Testis (tissue), 3 donors: ENCODE data around the gene FOLR3. TPM values are rescaled to one million over a fixed set of nuclear protein-coding genes. Genes with fewer than 3 reads are reported as not detected.
"Not testable (repeated sequence)": the region's sequence is repeated elsewhere in the genome, so short reads cannot be mapped to it uniquely, and the experiment has no call there.

Experiments used
- DNase-seq: peaks from one replicate; pipeline ENCODE4 v3.0.0-alpha.2; 2019
- H3K27ac ChIP-seq, 2 donors: fragments of 200-600 bp; sonication (generic); one replicate each; pipeline ENCODE4 v1.5.1; 2019
- H3K27me3 ChIP-seq: fragments of 200-600 bp; sonication (generic); one replicate; pipeline ENCODE4 v1.5.1; 2019
- H3K36me3 ChIP-seq: fragments of 200-600 bp; sonication (generic); one replicate; pipeline ENCODE4 v1.5.1; 2017; ENCODE audit warnings: low read depth; ENCODE audit errors: missing control alignments
- H3K4me1 ChIP-seq: fragments of 200-600 bp; sonication (generic); one replicate; pipeline ENCODE4 v1.5.1; 2019
- H3K4me3 ChIP-seq, 2 donors: fragments of 200-600 bp; sonication (generic); one replicate each; pipeline ENCODE4 v1.5.1; 2017 to 2019
- H3K9me3 ChIP-seq: fragments of 200-600 bp; sonication (generic); one replicate; pipeline ENCODE4 v1.5.1; 2017
- POLR2A ChIP-seq: fragments of 450-650 bp; IDR thresholded peaks from one replicate; pipeline ENCODE4 v1.6.1; 2017; ENCODE audit warnings: antibody characterized with exemption, mild to moderate bottlenecking, moderate library complexity
- WGBS, 2 donors: methylation state at CpG; one replicate each; pipeline ENCODE4 v1.1.5; 2018; 5-methylcytosine and 5-hydroxymethylcytosine counted together
- intact Hi-C: fragments of 100-400 bp; cut with DNase I; formaldehyde crosslinking; loops from one replicate; pipeline ENCODE4 v1.15.1; 2023; ENCODE audit warnings: low total_unique reads
- polyA plus RNA-seq: library from polyadenylated mRNA; stranded (reverse); fragments of 350-450 nt; fragmentation: Illumina TruSeq; extraction: RNeasy Lipid Tissue Mini Kit (QIAGEN cat#74804); gene quantifications from one replicate; pipeline ENCODE4 v1.2.3, GENCODE V29; 2014; ENCODE audit warnings: low read depth, low replicate concordance; ENCODE audit not compliant: insufficient read depth
- total RNA-seq, 2 donors: library from RNA; depleted of rRNA; stranded (reverse); fragments of >200 nt; gene quantifications; one replicate each; pipeline ENCODE4 v1.2.3, GENCODE V29; 2016
- TF ChIP-seq, protein P1 (sequence below), 3 experiments: fragments of 450-650 bp in 2 of 3; fragments of 200-600 bp in 1 of 3; sonication (generic) in 1 of 3; IDR thresholded peaks; one replicate each; pipeline ENCODE4 v1.5.1; 2016 to 2019; ENCODE audit warnings: antibody characterized with exemption in 3 of 3, mild to moderate bottlenecking in 2 of 3, moderate library complexity in 1 of 3

Gene FOLR3
- total and polyA plus RNA-seq, 3 donors from 2014 or later = 0.55 to 0.79 TPM; not detected in 1

DNA sequence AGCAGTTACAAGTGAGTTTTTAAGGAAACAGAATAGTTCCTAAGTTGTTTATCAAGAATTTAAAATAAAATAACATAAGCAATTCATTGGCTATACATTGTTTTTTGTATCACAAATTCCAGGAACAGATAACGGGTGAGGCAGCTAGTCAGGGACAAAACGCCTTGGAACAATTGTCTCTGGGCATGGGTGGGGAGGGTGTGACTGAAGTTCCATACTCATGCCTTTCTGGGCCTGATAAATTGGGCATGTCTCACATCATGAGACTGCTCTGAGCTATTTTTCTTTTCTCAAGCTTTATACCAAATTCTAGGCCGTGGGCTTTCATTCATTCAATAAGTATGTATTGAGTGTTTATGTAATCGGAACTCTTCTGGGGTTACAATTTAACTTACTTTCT, 21.6 kb downstream of the FOLR3 start:
- H3K27ac ChIP-seq = no peak overlapping the region
- WGBS, 2 donors = 84 to 87% methylated on average over 4 of the region's 4 CpGs
- TF ChIP-seq, protein P1, sequence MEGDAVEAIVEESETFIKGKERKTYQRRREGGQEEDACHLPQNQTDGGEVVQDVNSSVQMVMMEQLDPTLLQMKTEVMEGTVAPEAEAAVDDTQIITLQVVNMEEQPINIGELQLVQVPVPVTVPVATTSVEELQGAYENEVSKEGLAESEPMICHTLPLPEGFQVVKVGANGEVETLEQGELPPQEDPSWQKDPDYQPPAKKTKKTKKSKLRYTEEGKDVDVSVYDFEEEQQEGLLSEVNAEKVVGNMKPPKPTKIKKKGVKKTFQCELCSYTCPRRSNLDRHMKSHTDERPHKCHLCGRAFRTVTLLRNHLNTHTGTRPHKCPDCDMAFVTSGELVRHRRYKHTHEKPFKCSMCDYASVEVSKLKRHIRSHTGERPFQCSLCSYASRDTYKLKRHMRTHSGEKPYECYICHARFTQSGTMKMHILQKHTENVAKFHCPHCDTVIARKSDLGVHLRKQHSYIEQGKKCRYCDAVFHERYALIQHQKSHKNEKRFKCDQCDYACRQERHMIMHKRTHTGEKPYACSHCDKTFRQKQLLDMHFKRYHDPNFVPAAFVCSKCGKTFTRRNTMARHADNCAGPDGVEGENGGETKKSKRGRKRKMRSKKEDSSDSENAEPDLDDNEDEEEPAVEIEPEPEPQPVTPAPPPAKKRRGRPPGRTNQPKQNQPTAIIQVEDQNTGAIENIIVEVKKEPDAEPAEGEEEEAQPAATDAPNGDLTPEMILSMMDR (IDR thresholded peaks at IDR 0.05) = no peak
- TF ChIP-seq POLR2A = no peak
- intact Hi-C loops = no loop called here
- H3K9me3 ChIP-seq = no peaks in the 10 kb centered on the region
- H3K4me1 ChIP-seq = no peaks in the 10 kb centered on the region
- no peaks in the 10 kb centered on the region for H3K27me3 ChIP-seq
- no peak for DNase-seq
- H3K4me3 ChIP-seq = no peak overlapping the region
- no peaks in the 10 kb centered on the region for H3K36me3 ChIP-seq

DNA sequence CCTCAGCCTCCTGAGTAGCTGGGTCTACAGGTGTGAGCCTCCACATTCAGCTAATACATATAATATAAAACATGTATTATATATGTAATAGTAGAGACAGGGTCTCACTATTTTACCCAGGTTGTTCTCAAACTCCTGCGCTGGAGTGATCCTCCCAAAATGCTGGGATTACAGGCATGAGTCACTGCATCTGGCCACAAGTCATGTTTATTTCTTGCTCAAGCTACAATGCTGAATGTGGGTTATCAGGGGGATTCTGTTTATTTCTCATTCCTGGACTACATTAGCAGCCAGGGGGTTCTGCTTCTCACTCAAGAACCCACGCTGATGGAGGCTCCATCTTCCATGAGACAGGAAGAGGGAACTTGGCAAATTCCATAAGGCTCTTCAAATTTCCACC, 24.8 kb downstream of the FOLR3 start:
- WGBS, 2 donors = 87 to 92% methylated on average over 2 of the region's 2 CpGs
- no peak overlapping the region for H3K27ac ChIP-seq
- H3K36me3 ChIP-seq = no peaks in the 10 kb centered on the region
- H3K27me3 ChIP-seq = no peaks in the 10 kb centered on the region
- H3K4me3 ChIP-seq = no peak overlapping the region
- TF ChIP-seq, protein P1 (IDR thresholded peaks at IDR 0.05) = no peak
- TF ChIP-seq POLR2A = no peak
- H3K4me1 ChIP-seq = no peaks in the 10 kb centered on the region
- H3K9me3 ChIP-seq = no peaks in the 10 kb centered on the region
- intact Hi-C loops = no loop called here
- DNase-seq = no peak

GRCh38 chr11:72162891-72163492, 27.5 kb downstream of the FOLR3 start:
- no peaks in the 10 kb centered on the region for H3K4me1 ChIP-seq
- H3K4me3 ChIP-seq = no peak overlapping the region
- no peak for DNase-seq
- H3K27ac ChIP-seq = no peak overlapping the region
- H3K36me3 ChIP-seq = no peaks in the 10 kb centered on the region
- intact Hi-C loops = no loop called here
- TF ChIP-seq, protein P1 (IDR thresholded peaks at IDR 0.05) = no peak
- no peak for TF ChIP-seq POLR2A
- 61 to 72% methylated on average over 16 of the region's 16 CpGs for WGBS, 2 donors
- H3K9me3 ChIP-seq = no peaks in the 10 kb centered on the region
- no peaks in the 10 kb centered on the region for H3K27me3 ChIP-seq

DNA sequence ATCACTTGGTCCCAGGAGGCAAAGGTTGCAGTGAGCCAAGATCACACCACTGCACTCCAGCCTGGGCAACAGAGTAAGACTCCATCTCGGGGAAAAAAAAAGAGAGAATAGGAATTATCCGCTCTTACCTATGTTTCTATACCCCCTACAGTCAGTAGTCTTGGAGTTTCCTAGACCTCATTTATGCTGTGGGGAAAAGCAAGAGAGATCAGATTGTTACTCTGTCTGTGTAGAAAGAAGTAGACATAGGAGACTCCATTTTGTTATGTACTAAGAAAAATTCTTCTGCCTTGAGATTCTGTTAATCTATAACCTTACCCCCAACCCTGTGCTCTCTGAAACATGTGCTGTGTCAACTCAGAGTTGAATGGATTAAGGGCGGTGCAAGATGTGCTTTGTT, 28.7 kb downstream of the FOLR3 start:
- H3K4me1 ChIP-seq, intact Hi-C loops: not testable (repeated sequence)

DNA sequence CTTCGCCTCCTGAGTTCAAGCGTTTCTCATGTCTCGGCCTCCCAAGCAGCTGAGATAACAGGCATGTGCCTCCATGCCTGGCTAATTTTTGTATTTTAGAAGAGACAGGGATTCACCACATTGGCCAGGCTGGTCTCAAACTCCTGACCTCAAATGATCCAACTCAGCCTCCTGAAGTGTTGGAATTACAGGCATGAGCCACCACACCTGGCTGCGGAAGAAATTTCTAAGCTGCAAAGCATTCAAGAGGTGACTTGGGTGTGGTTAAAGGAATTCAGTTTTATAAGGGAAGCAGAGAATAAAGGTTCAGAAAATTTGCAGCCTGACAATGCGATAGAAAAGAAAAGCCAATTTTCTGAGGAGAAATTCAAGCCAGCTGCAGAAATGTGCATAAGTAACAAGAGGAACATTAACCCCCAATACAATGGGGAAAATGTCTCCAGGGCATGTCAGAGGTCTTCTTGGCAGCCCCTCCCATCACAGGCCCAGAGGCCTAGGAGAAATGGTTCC, 33.6 kb downstream of the FOLR3 start:
- H3K27ac ChIP-seq, H3K27me3 ChIP-seq, H3K4me3 ChIP-seq, intact Hi-C loops, H3K36me3 ChIP-seq, DNase-seq, H3K9me3 ChIP-seq, H3K4me1 ChIP-seq: not testable (repeated sequence)
- WGBS, 2 donors = 91 to 93% methylated on average over 5 of the region's 5 CpGs

More for the DNA sequence above, 28.7 kb downstream of the FOLR3 start:
- 87 to 97% methylated on average over 2 of the region's 3 CpGs for WGBS, 2 donors
- DNase-seq, H3K27me3 ChIP-seq, H3K4me3 ChIP-seq, H3K36me3 ChIP-seq, H3K9me3 ChIP-seq, H3K27ac ChIP-seq: not testable (repeated sequence)

- H3K9me3 ChIP-seq, H3K27me3 ChIP-seq, H3K27ac ChIP-seq, H3K4me3 ChIP-seq, H3K36me3 ChIP-seq, H3K4me1 ChIP-seq, intact Hi-C loops, DNase-seq: not testable (repeated sequence)
- 82 to 87% methylated on average over 3 of the region's 3 CpGs for whole genome bisulfite sequencing, 2 donors
Measured at GRCh38 chr11:72169754-72170153, 34.2 kb downstream of the FOLR3 start.

DNA sequence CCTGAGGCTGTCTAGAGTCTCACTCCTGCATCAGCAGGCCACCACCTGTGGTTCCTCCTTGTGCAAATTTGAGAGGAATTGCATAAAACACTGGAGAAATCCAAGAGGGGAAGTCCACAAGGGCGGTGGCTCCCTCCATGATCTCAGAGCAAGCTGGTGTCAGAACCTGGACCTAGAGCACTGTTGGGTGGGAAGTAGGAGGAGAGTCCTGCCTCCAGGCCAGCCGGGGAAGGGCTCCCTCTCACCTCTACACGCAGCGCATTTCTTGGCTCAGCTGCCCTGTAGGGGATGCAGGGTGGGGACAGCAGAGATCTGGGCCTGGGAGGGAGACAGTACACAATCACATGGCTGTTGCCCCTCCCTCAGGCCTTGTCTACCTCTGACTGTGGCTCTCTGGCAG, 36.5 kb downstream of the FOLR3 start:
- WGBS, 2 donors = 81 to 86% methylated on average over 4 of the region's 4 CpGs
- H3K27me3 ChIP-seq, H3K27ac ChIP-seq, H3K9me3 ChIP-seq, DNase-seq, intact Hi-C loops, H3K4me3 ChIP-seq, H3K4me1 ChIP-seq, H3K36me3 ChIP-seq: not testable (repeated sequence)
